ENCODE measurements around the gene CRY2.

The CRY2 gene

DNA sequence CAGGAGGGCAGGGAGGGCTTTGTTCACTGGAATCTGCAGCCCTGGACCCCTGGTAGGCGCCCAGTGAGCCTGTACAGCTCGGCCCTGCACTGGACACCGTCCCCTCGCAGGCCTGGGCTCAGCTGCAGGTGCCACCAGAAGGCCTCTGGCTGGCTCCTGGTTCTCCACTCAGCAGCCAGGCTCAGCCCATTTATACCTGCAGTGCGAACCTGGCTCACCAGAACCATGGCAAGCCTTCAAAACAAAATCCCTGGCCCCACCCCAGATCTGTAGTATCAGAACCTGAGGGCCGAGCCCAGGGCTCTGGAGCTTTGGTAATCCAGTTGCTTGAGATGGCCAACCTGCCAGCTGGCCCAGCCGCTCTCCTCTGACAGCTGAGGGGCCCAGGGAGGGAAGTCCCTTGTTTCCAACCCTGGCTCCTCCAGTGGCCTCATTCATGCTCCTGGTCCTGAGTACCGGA is 60.7 kb downstream of the CRY2 start:
- peaks cover 15 to 16% of the 10 kb centered on the region in 2 experiments for H3K4me1 ChIP-seq (ENCODE audit: control insufficient read depth in 1 of 2, insufficient read depth in 2 of 2, low read length in 2 of 2)
- H2AFZ ChIP-seq (ENCODE audit: insufficient read depth, low read length, poor library complexity), result no peak overlapping the region
- H3K18ac ChIP-seq (ENCODE audit: low read length), result no peak overlapping the region
- no peak overlapping the region for H4K8ac ChIP-seq (ENCODE audit: low read depth, low read length)
- peaks cover 28 to 32% of the 10 kb centered on the region in 2 experiments for H3K36me3 ChIP-seq (ENCODE audit: control insufficient read depth in 1 of 2, insufficient read depth in 2 of 2, low read length in 2 of 2)
- H2AK5ac ChIP-seq (ENCODE audit: low read length), result no peak overlapping the region
- no peaks in the 10 kb centered on the region for H3K27me3 ChIP-seq (ENCODE audit: insufficient read depth, low read length)
- H3K79me2 ChIP-seq (ENCODE audit: control insufficient read depth, insufficient read depth, low read length, poor library complexity), result no peaks in the 10 kb centered on the region
- H2BK5ac ChIP-seq (ENCODE audit: low read depth, low read length, poor library complexity), result no peak overlapping the region
- DNase-seq, result no peak
- no peak overlapping the region for H3K27ac ChIP-seq (ENCODE audit: low read depth, low read length)
- no peak overlapping the region for H4K12ac ChIP-seq (ENCODE audit: low read depth, low read length)
- H4K91ac ChIP-seq (ENCODE audit: low read depth, low read length), result no peak overlapping the region
- H2BK12ac ChIP-seq (ENCODE audit: low read length), result no peak overlapping the region
- peaks cover 5% of the 10 kb centered on the region for H3K79me1 ChIP-seq (ENCODE audit: low read length)
- H2BK120ac ChIP-seq (ENCODE audit: insufficient read depth, low read length, poor library complexity), result no peak overlapping the region
- no peak overlapping the region for H3K9ac ChIP-seq (ENCODE audit: low read length)
- no CpG with 5 or more reads among the region's 8 CpGs for WGBS (ENCODE audit: extremely low coverage, insufficient coverage, insufficient read length)
- peak overlapping the region; percentile 25 for H3K14ac ChIP-seq (ENCODE audit: low read length)
- H3K4me3 ChIP-seq (ENCODE audit: low read depth, low read length), result no peak overlapping the region
- H3K4ac ChIP-seq (ENCODE audit: low read depth, low read length), result no peak overlapping the region
- no peak overlapping the region for H3K23ac ChIP-seq (ENCODE audit: low read length)
- peaks cover 1% of the 10 kb centered on the region for H3K9me3 ChIP-seq (ENCODE audit: insufficient read depth, low read depth, low read length)
- H3K4me2 ChIP-seq (ENCODE audit: low read length), result no peak overlapping the region

- Histone ChIP-seq H4K8ac (ENCODE audit: low read depth, low read length) (no peak overlapping the region), H3K27me3 (ENCODE audit: insufficient read depth, low read length) (no peaks in the 10 kb centered on the region), H2BK12ac (ENCODE audit: low read length) (no peak overlapping the region), H3K18ac (ENCODE audit: low read length) (no peak overlapping the region), H2BK120ac (ENCODE audit: insufficient read depth, low read length, poor library complexity) (no peak overlapping the region), H3K4ac (ENCODE audit: low read depth, low read length) (no peak overlapping the region), H3K4me2 (ENCODE audit: low read length) (no peak overlapping the region), H3K14ac (ENCODE audit: low read length) (no peak overlapping the region), H3K4me3 (ENCODE audit: low read depth, low read length) (no peak overlapping the region), H4K91ac (ENCODE audit: low read depth, low read length) (no peak overlapping the region), H3K23ac (ENCODE audit: low read length) (no peak overlapping the region), H3K4me1 (ENCODE audit: control insufficient read depth in 1 of 2, insufficient read depth in 2 of 2, low read length in 2 of 2) (peaks cover 15 to 16% of the 10 kb centered on the region in 2 experiments), H3K9me3 (ENCODE audit: insufficient read depth, low read depth, low read length) (peaks cover 1% of the 10 kb centered on the region), H2AFZ (ENCODE audit: insufficient read depth, low read length, poor library complexity) (no peak overlapping the region), H2AK5ac (ENCODE audit: low read length) (no peak overlapping the region), H3K79me1 (ENCODE audit: low read length) (peaks cover 5% of the 10 kb centered on the region), H3K79me2 (ENCODE audit: control insufficient read depth, insufficient read depth, low read length, poor library complexity) (no peaks in the 10 kb centered on the region), H4K12ac (ENCODE audit: low read depth, low read length) (no peak overlapping the region), H3K36me3 (ENCODE audit: control insufficient read depth in 1 of 2, insufficient read depth in 2 of 2, low read length in 2 of 2) (peaks cover 44 to 47% of the 10 kb centered on the region in 2 experiments), H2BK5ac (ENCODE audit: low read depth, low read length, poor library complexity) (no peak overlapping the region), H3K9ac (ENCODE audit: low read length) (no peak overlapping the region), H3K27ac (ENCODE audit: low read depth, low read length) (no peak overlapping the region)
- no peak for DNase-seq
- no CpG with 5 or more reads among the region's 32 CpGs for WGBS (ENCODE audit: extremely low coverage, insufficient coverage, insufficient read length)
Measured at GRCh38 chr11:45909594-45910475, 62.6 kb downstream of the CRY2 start.

GRCh38 chr11:45910623-45911022 is 63.3 kb downstream of the CRY2 start:
- Histone ChIP-seq H3K9ac (ENCODE audit: low read length) (no peak overlapping the region), H2AFZ (ENCODE audit: insufficient read depth, low read length, poor library complexity) (no peak overlapping the region), H3K4me2 (ENCODE audit: low read length) (no peak overlapping the region), H3K4ac (ENCODE audit: low read depth, low read length) (no peak overlapping the region), H3K4me1 (ENCODE audit: control insufficient read depth in 1 of 2, insufficient read depth in 2 of 2, low read length in 2 of 2) (peaks cover 15 to 16% of the 10 kb centered on the region in 2 experiments), H2BK120ac (ENCODE audit: insufficient read depth, low read length, poor library complexity) (no peak overlapping the region), H4K91ac (ENCODE audit: low read depth, low read length) (no peak overlapping the region), H3K36me3 (ENCODE audit: control insufficient read depth in 1 of 2, insufficient read depth in 2 of 2, low read length in 2 of 2) (peaks cover 52 to 55% of the 10 kb centered on the region in 2 experiments), H4K8ac (ENCODE audit: low read depth, low read length) (no peak overlapping the region), H3K4me3 (ENCODE audit: low read depth, low read length) (no peak overlapping the region), H3K14ac (ENCODE audit: low read length) (no peak overlapping the region), H3K9me3 (ENCODE audit: insufficient read depth, low read depth, low read length) (peaks cover 1% of the 10 kb centered on the region), H3K23ac (ENCODE audit: low read length) (no peak overlapping the region), H2BK12ac (ENCODE audit: low read length) (no peak overlapping the region), H4K12ac (ENCODE audit: low read depth, low read length) (no peak overlapping the region), H3K18ac (ENCODE audit: low read length) (no peak overlapping the region), H2BK5ac (ENCODE audit: low read depth, low read length, poor library complexity) (no peak overlapping the region), H3K79me2 (ENCODE audit: control insufficient read depth, insufficient read depth, low read length, poor library complexity) (no peaks in the 10 kb centered on the region), H3K27me3 (ENCODE audit: insufficient read depth, low read length) (no peaks in the 10 kb centered on the region), H3K27ac (ENCODE audit: low read depth, low read length) (no peak overlapping the region), H3K79me1 (ENCODE audit: low read length) (peaks cover 5% of the 10 kb centered on the region), H2AK5ac (ENCODE audit: low read length) (no peak overlapping the region)
- no CpG with 5 or more reads among the region's 9 CpGs for WGBS (ENCODE audit: extremely low coverage, insufficient coverage, insufficient read length)
- DNase-seq, result no peak

- Histone ChIP-seq H3K4me1 (ENCODE audit: control insufficient read depth in 1 of 2, insufficient read depth in 2 of 2, low read length in 2 of 2) (peaks cover 3 to 7% of the 10 kb centered on the region in 2 experiments), H3K18ac (ENCODE audit: low read length) (no peak overlapping the region), H3K14ac (ENCODE audit: low read length) (no peak overlapping the region), H3K4ac (ENCODE audit: low read depth, low read length) (no peak overlapping the region), H3K79me1 (ENCODE audit: low read length) (peaks cover 10% of the 10 kb centered on the region), H3K27ac (ENCODE audit: low read depth, low read length) (no peak overlapping the region), H2AK5ac (ENCODE audit: low read length) (no peak overlapping the region), H4K12ac (ENCODE audit: low read depth, low read length) (no peak overlapping the region), H3K79me2 (ENCODE audit: control insufficient read depth, insufficient read depth, low read length, poor library complexity) (no peaks in the 10 kb centered on the region), H2AFZ (ENCODE audit: insufficient read depth, low read length, poor library complexity) (no peak overlapping the region), H3K36me3 (ENCODE audit: control insufficient read depth in 1 of 2, insufficient read depth in 2 of 2, low read length in 2 of 2) (peaks cover 52 to 55% of the 10 kb centered on the region in 2 experiments), H2BK12ac (ENCODE audit: low read length) (no peak overlapping the region), H4K91ac (ENCODE audit: low read depth, low read length) (no peak overlapping the region), H3K27me3 (ENCODE audit: insufficient read depth, low read length) (no peaks in the 10 kb centered on the region), H3K4me3 (ENCODE audit: low read depth, low read length) (no peak overlapping the region), H2BK120ac (ENCODE audit: insufficient read depth, low read length, poor library complexity) (no peak overlapping the region), H4K8ac (ENCODE audit: low read depth, low read length) (no peak overlapping the region), H3K9me3 (ENCODE audit: insufficient read depth, low read depth, low read length) (peaks cover 1% of the 10 kb centered on the region), H3K4me2 (ENCODE audit: low read length) (no peak overlapping the region), H2BK5ac (ENCODE audit: low read depth, low read length, poor library complexity) (no peak overlapping the region), H3K9ac (ENCODE audit: low read length) (no peak overlapping the region), H3K23ac (ENCODE audit: low read length) (no peak overlapping the region)
- no peak for DNase-seq
- WGBS (ENCODE audit: extremely low coverage, insufficient coverage, insufficient read length), result no CpG with 5 or more reads among the region's 19 CpGs
Measured at GRCh38 chr11:45913514-45913913, 66.2 kb downstream of the CRY2 start.
